Right atrium auricular region (tissue), 2 donors: ENCODE data around the gene UBE2QL1. TPM values are rescaled to one million over a fixed set of nuclear protein-coding genes. Genes with fewer than 3 reads are reported as not detected.

ENCODE experiments used
- DNase-seq: peaks from one replicate; pipeline ENCODE4 v3.0.0-alpha.2; 2019; ENCODE audit warnings: low spot score
- H3K27ac ChIP-seq, 2 donors: fragments of 200-600 bp; sonication (generic); 1 replicate in 1 of 2; 2 replicates in 1 of 2; pipeline ENCODE4 v1.5.1; 2016 to 2019
- H3K27me3 ChIP-seq, 2 donors: fragments of 200-600 bp; sonication (generic); one replicate each; pipeline versions ENCODE4 v1.5.1 to v1.6.0; 2017 to 2019
- H3K36me3 ChIP-seq: fragments of 200-600 bp; sonication (generic); one replicate; pipeline ENCODE4 v1.5.1; 2016
- H3K4me1 ChIP-seq, 2 donors: fragments of 200-600 bp; sonication (generic); one replicate each; pipeline versions ENCODE4 v1.5.1 to v1.6.0; 2017 to 2019
- H3K4me3 ChIP-seq, 2 donors: fragments of 200-600 bp; sonication (generic); 1 replicate in 1 of 2; 2 replicates in 1 of 2; pipeline ENCODE4 v1.5.1; 2017 to 2019; ENCODE audit warnings: mild to moderate bottlenecking in 1 of 2, moderate library complexity in 1 of 2
- H3K9me3 ChIP-seq, 2 donors: fragments of 200-600 bp; sonication (generic); one replicate each; pipeline ENCODE4 v1.5.1; 2019
- total RNA-seq, 2 donors: library from RNA; depleted of rRNA; stranded (reverse); fragments of >200 nt; gene quantifications; one replicate each; pipeline ENCODE4 v1.1.0, GENCODE V29; 2016
- TF ChIP-seq, protein P1 (sequence below), 2 donors: fragments of 200-600 bp; sonication (generic); IDR thresholded peaks; one replicate each; pipeline ENCODE4 v1.5.1; 2019; ENCODE audit warnings: antibody characterized with exemption in 2 of 2

UBE2QL1 gene
- 10 to 100 TPM in 1 of 2 donors, 1 to 10 TPM in 1; 9.1 to 10.8 TPM for total RNA-seq

DNA sequence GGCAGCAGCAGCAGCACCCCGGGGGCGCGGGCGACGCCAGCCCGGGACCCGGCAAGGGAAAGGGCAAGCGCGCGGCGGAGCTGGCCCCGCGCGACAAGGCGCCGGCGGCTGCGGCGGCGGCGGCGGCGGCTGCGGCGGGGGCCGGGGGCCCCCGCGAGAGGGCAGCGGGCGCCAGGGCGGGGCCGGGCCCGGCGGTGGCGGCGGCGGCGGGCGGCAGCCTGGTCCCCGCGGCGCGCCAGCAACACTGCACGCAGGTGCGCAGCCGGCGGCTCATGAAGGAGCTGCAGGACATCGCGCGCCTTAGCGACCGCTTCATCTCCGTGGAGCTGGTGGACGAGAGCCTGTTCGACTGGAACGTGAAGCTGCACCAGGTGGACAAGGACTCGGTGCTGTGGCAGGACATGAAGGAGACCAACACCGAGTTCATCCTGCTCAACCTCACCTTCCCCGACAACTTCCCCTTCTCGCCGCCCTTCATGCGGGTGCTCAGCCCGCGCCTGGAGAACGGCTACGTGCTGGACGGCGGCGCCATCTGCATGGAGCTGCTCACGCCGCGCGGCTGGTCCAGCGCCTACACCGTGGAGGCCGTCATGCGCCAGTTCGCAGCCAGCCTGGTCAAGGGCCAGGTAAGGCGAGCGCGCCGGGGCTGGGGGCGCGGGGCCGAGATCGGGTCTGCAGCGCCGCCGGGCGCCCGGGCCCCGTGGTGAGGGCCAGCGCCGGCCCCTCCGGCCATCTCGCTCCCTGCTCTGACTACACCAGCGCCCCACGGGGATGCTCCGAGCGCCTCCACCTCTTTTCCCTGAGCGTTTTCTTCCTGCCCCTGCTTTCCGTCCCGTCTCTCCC, at the start of gene UBE2QL1:
Gene UBE2QL1, plus strand, starts transcription at position 238 of the 843 bp plus-strand sequence. Its CDS starts 35 bp downstream, at position 273.
- Histone ChIP-seq H3K4me1 (peaks cover 0 to 41% of the 10 kb centered on the region in 2 donors), H3K27ac (peak within 1 kb of the TSS; percentile 61 to 72), H3K27me3 (no peaks in the 10 kb centered on the region), H3K9me3 (no peaks in the 10 kb centered on the region), H3K4me3 (peak within 1 kb of the TSS; percentile 57 to 61), H3K36me3 (no peaks in the 10 kb centered on the region)
- TF ChIP-seq, protein P1, sequence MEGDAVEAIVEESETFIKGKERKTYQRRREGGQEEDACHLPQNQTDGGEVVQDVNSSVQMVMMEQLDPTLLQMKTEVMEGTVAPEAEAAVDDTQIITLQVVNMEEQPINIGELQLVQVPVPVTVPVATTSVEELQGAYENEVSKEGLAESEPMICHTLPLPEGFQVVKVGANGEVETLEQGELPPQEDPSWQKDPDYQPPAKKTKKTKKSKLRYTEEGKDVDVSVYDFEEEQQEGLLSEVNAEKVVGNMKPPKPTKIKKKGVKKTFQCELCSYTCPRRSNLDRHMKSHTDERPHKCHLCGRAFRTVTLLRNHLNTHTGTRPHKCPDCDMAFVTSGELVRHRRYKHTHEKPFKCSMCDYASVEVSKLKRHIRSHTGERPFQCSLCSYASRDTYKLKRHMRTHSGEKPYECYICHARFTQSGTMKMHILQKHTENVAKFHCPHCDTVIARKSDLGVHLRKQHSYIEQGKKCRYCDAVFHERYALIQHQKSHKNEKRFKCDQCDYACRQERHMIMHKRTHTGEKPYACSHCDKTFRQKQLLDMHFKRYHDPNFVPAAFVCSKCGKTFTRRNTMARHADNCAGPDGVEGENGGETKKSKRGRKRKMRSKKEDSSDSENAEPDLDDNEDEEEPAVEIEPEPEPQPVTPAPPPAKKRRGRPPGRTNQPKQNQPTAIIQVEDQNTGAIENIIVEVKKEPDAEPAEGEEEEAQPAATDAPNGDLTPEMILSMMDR (IDR thresholded peaks at IDR 0.05), result peak in 1 of 2 donors; percentile 21
- DNase-seq, result no peak

DNA sequence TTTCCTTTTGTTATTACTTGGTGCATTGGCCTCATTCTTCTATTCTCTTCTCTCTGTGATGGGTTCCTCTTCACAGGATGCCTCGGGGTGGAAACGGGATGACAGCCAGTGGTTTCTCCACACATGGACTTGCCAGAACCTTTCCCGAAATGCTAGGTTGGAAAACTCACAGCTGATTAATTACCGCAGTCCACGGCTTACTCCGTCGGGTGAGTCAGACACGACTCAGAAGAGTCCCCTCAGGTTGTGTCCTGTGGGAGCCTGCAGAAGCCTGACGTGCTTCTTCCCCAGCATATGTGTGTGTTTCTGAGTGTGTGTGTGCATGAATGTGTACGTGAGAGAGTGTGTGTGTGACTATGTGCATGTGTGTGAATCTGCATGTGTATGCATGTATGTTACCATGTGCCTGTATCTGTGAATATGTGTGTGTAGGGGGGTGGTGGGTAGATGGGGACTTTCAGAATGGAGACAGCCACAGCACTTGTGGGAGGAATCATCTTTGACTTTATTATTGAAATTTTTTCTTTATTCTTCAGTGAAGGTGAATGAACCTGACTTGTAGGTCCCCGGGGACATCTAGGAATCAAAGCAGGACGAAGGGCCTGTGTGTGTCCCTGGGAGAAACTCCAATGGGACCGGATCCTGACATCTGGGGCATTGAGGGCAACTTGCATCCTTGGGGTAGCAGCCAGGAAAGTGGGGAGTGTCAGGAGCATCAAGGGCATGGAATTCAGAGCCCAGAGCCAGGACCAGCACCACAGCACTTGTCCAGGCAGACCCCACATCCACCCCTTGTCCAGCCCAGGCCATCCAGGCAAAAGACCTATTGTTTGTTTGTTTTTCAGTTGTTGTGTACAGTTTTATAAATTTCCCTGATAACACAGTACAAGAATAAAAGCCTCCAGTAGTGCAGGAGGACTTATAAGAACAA, 48.4 kb upstream of the UBE2QL1 start:
- Histone ChIP-seq H3K4me3 (no peak overlapping the region), H3K27me3 (no peaks in the 10 kb centered on the region), H3K4me1 (no peaks in the 10 kb centered on the region), H3K27ac (no peak overlapping the region), H3K36me3 (no peaks in the 10 kb centered on the region), H3K9me3 (peaks cover 0 to 6% of the 10 kb centered on the region in 2 donors)
- TF ChIP-seq, protein P1 (IDR thresholded peaks at IDR 0.05), result no peak
- DNase-seq, result peak; percentile 30

GRCh38 chr5:6401410-6401809, 47.2 kb upstream of the UBE2QL1 start:
- no peaks in the 10 kb centered on the region for H3K27me3 ChIP-seq
- peaks cover 0 to 6% of the 10 kb centered on the region in 2 donors for H3K9me3 ChIP-seq
- H3K4me1 ChIP-seq, result no peaks in the 10 kb centered on the region
- TF ChIP-seq, protein P1 (IDR thresholded peaks at IDR 0.05), result no peak
- no peaks in the 10 kb centered on the region for H3K36me3 ChIP-seq
- DNase-seq, result no peak
- H3K27ac ChIP-seq, result no peak overlapping the region
- no peak overlapping the region for H3K4me3 ChIP-seq

DNA sequence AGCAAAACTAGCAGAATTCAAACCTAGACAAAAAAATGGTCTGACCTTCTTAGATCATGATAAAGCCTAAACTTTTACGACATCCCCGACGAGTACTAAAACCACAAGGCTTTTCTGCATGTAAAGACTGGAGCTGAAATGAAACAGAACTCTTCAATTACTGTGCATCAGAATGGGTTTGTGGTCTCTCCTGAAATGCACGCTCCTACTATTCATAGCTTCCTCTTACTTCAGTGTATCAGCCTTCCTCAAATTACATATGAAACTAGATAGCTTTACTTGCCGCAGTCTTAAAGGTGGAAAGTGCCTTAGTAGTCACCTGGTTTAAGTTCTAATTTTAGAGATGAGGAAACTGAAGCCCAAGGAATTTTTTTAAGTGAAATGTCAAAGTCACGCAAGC, 45.7 kb upstream of the UBE2QL1 start:
- Histone ChIP-seq H3K27me3 (no peaks in the 10 kb centered on the region), H3K4me3 (no peak overlapping the region), H3K9me3 (peaks cover 0 to 2% of the 10 kb centered on the region in 2 donors), H3K27ac (no peak overlapping the region), H3K4me1 (no peaks in the 10 kb centered on the region), H3K36me3 (no peaks in the 10 kb centered on the region)
- TF ChIP-seq, protein P1 (IDR thresholded peaks at IDR 0.05), result no peak
- no peak for DNase-seq

- Histone ChIP-seq H3K9me3 (no peaks in the 10 kb centered on the region), H3K27ac (no peak overlapping the region), H3K27me3 (no peaks in the 10 kb centered on the region), H3K36me3 (no peaks in the 10 kb centered on the region), H3K4me3 (no peak overlapping the region), H3K4me1 (no peaks in the 10 kb centered on the region)
- peak; percentile 2 for DNase-seq
- TF ChIP-seq, protein P1 (IDR thresholded peaks at IDR 0.05), result no peak
Measured at GRCh38 chr5:6403416-6403815, 45.2 kb upstream of the UBE2QL1 start.
